Epithelial cell of prostate (primary cell): Measurements from ENCODE around the gene DEFB125.
"Not testable (repeated sequence)": the region's sequence is repeated elsewhere in the genome, so short reads cannot be mapped to it uniquely, and the experiment has no call there.

ENCODE experiments used
- DNase-seq: peaks from one replicate; pipeline ENCODE4 v3.0.0-alpha.2; 2011; ENCODE audit warnings: low read depth, low spot score
- H3K27ac ChIP-seq: fragments of 450-650 bp; 2 replicates; pipeline ENCODE4 v1.5.1; 2017; ENCODE audit warnings: mild to moderate bottlenecking

Gene DEFB125

GRCh38 chr20:87401-87800 is at the start of gene DEFB125:
TSS of gene DEFB125 (plus strand) at chr20:87672. CDS start at chr20:87710, 38 bp downstream.
- DNase-seq: no peak

GRCh38 chr20:60035-60918 is 27.2 kb upstream of the DEFB125 start:
- no peak for DNase-seq
- H3K27ac ChIP-seq: no peak overlapping the region

More at GRCh38 chr20:87401-87800, at the start of gene DEFB125:
- H3K27ac ChIP-seq: no peak within 1 kb of the TSS

GRCh38 chr20:61230-61629 is 26.2 kb upstream of the DEFB125 start:
- no peak for DNase-seq
- no peak overlapping the region for H3K27ac ChIP-seq

- no peak for DNase-seq
- no peak overlapping the region for H3K27ac ChIP-seq
Measured at GRCh38 chr20:61757-62156, 25.7 kb upstream of the DEFB125 start.

GRCh38 chr20:62487-62886 is 25.0 kb upstream of the DEFB125 start:
- no peak for DNase-seq
- no peak overlapping the region for H3K27ac ChIP-seq

- H3K27ac ChIP-seq: no peak overlapping the region
- no peak for DNase-seq
Measured at GRCh38 chr20:64026-64603, 23.4 kb upstream of the DEFB125 start.

GRCh38 chr20:64766-65322 is 22.6 kb upstream of the DEFB125 start:
- DNase-seq: no peak
- no peak overlapping the region for H3K27ac ChIP-seq

- DNase-seq: peak; percentile 8
- H3K27ac ChIP-seq: no peak overlapping the region
Measured at GRCh38 chr20:77231-77630, 10.2 kb upstream of the DEFB125 start.

- no peak for DNase-seq
- H3K27ac ChIP-seq: no peak overlapping the region
Measured at GRCh38 chr20:78338-78737, 9.1 kb upstream of the DEFB125 start.

- H3K27ac ChIP-seq: no peak overlapping the region
- DNase-seq: no peak
Measured at GRCh38 chr20:79565-79964, 7.9 kb upstream of the DEFB125 start.

- peak overlapping the region; percentile 7 for H3K27ac ChIP-seq
Measured at GRCh38 chr20:90651-91050, 3.2 kb downstream of the DEFB125 start.

GRCh38 chr20:93641-94040 is 6.2 kb downstream of the DEFB125 start:
- DNase-seq: no peak
- H3K27ac ChIP-seq: no peak overlapping the region

More at GRCh38 chr20:90651-91050, 3.2 kb downstream of the DEFB125 start:
- DNase-seq: peak; percentile 65

- no peak for DNase-seq
- H3K27ac ChIP-seq: no peak overlapping the region
Measured at GRCh38 chr20:95215-95614, 7.7 kb downstream of the DEFB125 start.

- not testable (repeated sequence) for DNase-seq, H3K27ac ChIP-seq
Measured at GRCh38 chr20:97691-98090, 10.2 kb downstream of the DEFB125 start.

GRCh38 chr20:101975-102374 is 14.5 kb downstream of the DEFB125 start:
- no peak for DNase-seq
- H3K27ac ChIP-seq: no peak overlapping the region

GRCh38 chr20:103456-103855 is 16.0 kb downstream of the DEFB125 start:
- DNase-seq: no peak
- H3K27ac ChIP-seq: no peak overlapping the region

- no peak for DNase-seq
- H3K27ac ChIP-seq: no peak overlapping the region
Measured at GRCh38 chr20:112396-112795, 24.9 kb downstream of the DEFB125 start.

- DNase-seq: no peak
- no peak overlapping the region for H3K27ac ChIP-seq
Measured at GRCh38 chr20:117518-117917, 30.0 kb downstream of the DEFB125 start.

GRCh38 chr20:129786-130323 is 42.4 kb downstream of the DEFB125 start:
- H3K27ac ChIP-seq, DNase-seq: not testable (repeated sequence)

- H3K27ac ChIP-seq: no peak overlapping the region
- no peak for DNase-seq
Measured at GRCh38 chr20:137668-138490, 50.4 kb downstream of the DEFB125 start.
